H1 (cell line): ENCODE measurements around the gene ASF1A. TPM values are rescaled to one million over a fixed set of nuclear protein-coding genes. Genes with fewer than 3 reads are reported as not detected.

ENCODE experiments used
- CTCF ChIA-PET: fragments of 300-600 bp; sonication (Branson Sonifier 250); formaldehyde crosslinking; loops from one replicate; lab custom pipeline; 2021; ENCODE audit not compliant: partially characterized antibody; lab: Charles Lee
- POLR2A ChIA-PET: fragments of 300-600 bp; sonication (Branson Sonifier 250); formaldehyde crosslinking; loops from one replicate; lab custom pipeline; 2021; ENCODE audit warnings: inconsistent platforms; ENCODE audit not compliant: partially characterized antibody; lab: Charles Lee
- DNase-seq, 2 experiments: peaks; one replicate each; pipeline versions ENCODE4 v3.0.0 to v3.0.0-alpha.2; 2010 to 2022; ENCODE audit warnings: low spot score in 2 of 2, low read depth in 1 of 2, mixed read lengths in 1 of 2
- FAIRE-seq: peaks from 2 replicates; lab custom pipeline; 2011; peaks lifted over from hg19 to GRCh38; lab: Jason Lieb, UNC
- H2AFZ ChIP-seq: 2 replicates; pipeline ENCODE4 v1.8.1; 2012; ENCODE audit warnings: low read length, inconsistent platforms
- H2AK5ac ChIP-seq: 2 replicates; pipeline ENCODE4 v1.6.1; 2013; ENCODE audit warnings: low read depth, low read length
- H2BK120ac ChIP-seq: replicated peaks from 2 replicates; pipeline ENCODE3; 2013; ENCODE audit warnings: low read depth, low read length, inconsistent platforms
- H2BK12ac ChIP-seq: 2 replicates; pipeline ENCODE4 v1.6.1; 2013; ENCODE audit warnings: low read depth, low read length
- H2BK15ac ChIP-seq: 2 replicates; pipeline ENCODE4 v1.6.1; 2013; ENCODE audit warnings: low read length
- H2BK20ac ChIP-seq: 2 replicates; pipeline ENCODE4 v1.6.1; 2013; ENCODE audit warnings: low read length
- H2BK5ac ChIP-seq: 2 replicates; pipeline ENCODE4 v1.6.1; 2013; ENCODE audit warnings: low read depth, low read length
- H3K14ac ChIP-seq: 2 replicates; pipeline ENCODE4 v1.6.1; 2013; ENCODE audit warnings: inconsistent platforms; ENCODE audit not compliant: insufficient read length
- H3K18ac ChIP-seq: 2 replicates; pipeline ENCODE4 v1.6.1; 2013; ENCODE audit warnings: low read length; ENCODE audit errors: extremely low read depth
- H3K23ac ChIP-seq: 2 replicates; pipeline ENCODE4 v1.6.1; 2013; ENCODE audit warnings: inconsistent platforms; ENCODE audit not compliant: insufficient read length
- H3K23me2 ChIP-seq: 2 replicates; pipeline ENCODE4 v1.6.1; 2013; ENCODE audit warnings: low read depth, low read length
- H3K27ac ChIP-seq: 2 replicates; pipeline ENCODE4 v1.6.1; 2011; ENCODE audit warnings: low read depth, low read length, inconsistent platforms
- H3K27me3 ChIP-seq, 4 experiments: replicated peaks in 1 of 4; 1 replicate in 1 of 4; 2 replicates in 3 of 4; pipeline versions ENCODE4 v1.6.1 to v1.8.1; 2011 to 2013; ENCODE audit warnings: low read length in 3 of 4, mild to moderate bottlenecking in 3 of 4, inconsistent platforms in 2 of 4, mixed read lengths in 2 of 4, moderate library complexity in 1 of 4; ENCODE audit not compliant: control insufficient read depth in 3 of 4, insufficient read depth in 3 of 4; ENCODE audit errors: extremely low read depth in 1 of 4
- H3K36me3 ChIP-seq, 4 experiments: 2 replicates each; pipeline versions ENCODE4 v1.6.1 to v1.8.1; 2011 to 2013; ENCODE audit warnings: mild to moderate bottlenecking in 4 of 4, low read length in 3 of 4, moderate library complexity in 2 of 4, control low read depth in 1 of 4, inconsistent platforms in 1 of 4; ENCODE audit not compliant: insufficient read depth in 4 of 4, control insufficient read depth in 2 of 4
- H3K4ac ChIP-seq: replicated peaks from 2 replicates; pipeline ENCODE3; 2013; ENCODE audit warnings: low read length, low read depth, mixed read lengths, inconsistent platforms; ENCODE audit not compliant: insufficient read length
- H3K4me1 ChIP-seq, 4 experiments: replicated peaks in 1 of 4; 1 replicate in 1 of 4; 2 replicates in 3 of 4; pipeline versions ENCODE4 v1.6.1 to v1.8.1; 2011 to 2013; ENCODE audit warnings: low read length in 3 of 4, inconsistent platforms in 2 of 4, mixed read lengths in 1 of 4; ENCODE audit not compliant: insufficient read depth in 4 of 4, control insufficient read depth in 3 of 4
- H3K4me2 ChIP-seq, 2 experiments: 2 replicates each; pipeline versions ENCODE4 v1.6.1 to v1.8.1; 2011 to 2013; ENCODE audit warnings: low read depth in 2 of 2, low read length in 2 of 2, control low read depth in 1 of 2, inconsistent platforms in 1 of 2, mild to moderate bottlenecking in 1 of 2; ENCODE audit not compliant: insufficient read depth in 1 of 2
- H3K4me3 ChIP-seq, 4 experiments: fragments of 200-600, 300-600 bp in 1 of 4; sonication (generic), shearing (Covaris generic), sonication (Bioruptor Twin) in 1 of 4; 2 replicates each; pipeline versions ENCODE4 v1.5.1 to v1.8.1; 2011 to 2016; ENCODE audit warnings: low read length in 4 of 4, low read depth in 3 of 4, control low read depth in 2 of 4, inconsistent platforms in 2 of 4, mild to moderate bottlenecking in 2 of 4, mixed read lengths in 1 of 4, moderate library complexity in 1 of 4; ENCODE audit not compliant: insufficient read depth in 2 of 4; ENCODE audit errors: extremely low read depth in 1 of 4
- H3K56ac ChIP-seq: replicated peaks from 2 replicates; pipeline ENCODE3; 2013; ENCODE audit warnings: low read depth, mild to moderate bottlenecking, mixed read lengths, low read length, inconsistent platforms; ENCODE audit not compliant: insufficient read length
- H3K79me1 ChIP-seq: 2 replicates; pipeline ENCODE4 v1.6.1; 2013; ENCODE audit warnings: low read depth, low read length, control low read depth
- H3K79me2 ChIP-seq, 2 experiments: 2 replicates each; pipeline versions ENCODE4 v1.6.1 to v1.8.1; 2012 to 2013; ENCODE audit warnings: low read length in 2 of 2, mild to moderate bottlenecking in 2 of 2, inconsistent platforms in 1 of 2; ENCODE audit not compliant: insufficient read depth in 2 of 2, control insufficient read depth in 1 of 2
- H3K9ac ChIP-seq, 4 experiments: replicated peaks in 1 of 4; 1 replicate in 1 of 4; 2 replicates in 3 of 4; pipeline versions ENCODE4 v1.6.1 to v1.8.1; 2011 to 2013; ENCODE audit warnings: low read depth in 3 of 4, low read length in 3 of 4, control low read depth in 2 of 4, mild to moderate bottlenecking in 2 of 4, moderate library complexity in 2 of 4, inconsistent platforms in 1 of 4; ENCODE audit errors: extremely low read depth in 1 of 4
- H3K9me3 ChIP-seq, 2 experiments: 2 replicates each; pipeline versions ENCODE4 v1.6.1 to v1.8.1; 2012 to 2013; ENCODE audit warnings: mild to moderate bottlenecking in 2 of 2, moderate library complexity in 2 of 2, control low read depth in 1 of 2, inconsistent platforms in 1 of 2, low read depth in 1 of 2, low read length in 1 of 2, mixed read lengths in 1 of 2; ENCODE audit not compliant: insufficient read depth in 2 of 2
- H4K20me1 ChIP-seq, 2 experiments: replicated peaks in 1 of 2; 2 replicates each; pipeline versions ENCODE3 to v1.8.1; 2011 to 2013; ENCODE audit warnings: inconsistent platforms in 2 of 2, low read length in 2 of 2, mild to moderate bottlenecking in 1 of 2; ENCODE audit not compliant: insufficient read depth in 2 of 2, control insufficient read depth in 1 of 2
- H4K5ac ChIP-seq: 2 replicates; pipeline ENCODE4 v1.6.1; 2013; ENCODE audit warnings: low read length, low read depth, mixed read lengths, inconsistent platforms; ENCODE audit not compliant: insufficient read length
- H4K8ac ChIP-seq: 2 replicates; pipeline ENCODE4 v1.8.0; 2013; ENCODE audit warnings: mild to moderate bottlenecking, moderate library complexity, low read length, inconsistent platforms; ENCODE audit not compliant: insufficient read depth; ENCODE audit errors: extremely low read depth
- H4K91ac ChIP-seq: replicated peaks from 2 replicates; pipeline ENCODE3; 2013; ENCODE audit warnings: low read length, mixed read lengths, inconsistent platforms; ENCODE audit not compliant: insufficient read length
- CBX5 ChIP-seq: fragments of 300-800, 300-1000 bp; sonication (generic); IDR thresholded peaks from 2 replicates; pipeline ENCODE4 v1.7.1; 2016; ENCODE audit warnings: antibody characterized with exemption, low read length, low read depth
- EGR1 ChIP-seq: IDR thresholded peaks from 2 replicates; pipeline ENCODE4 v1.6.1; 2011; ENCODE audit warnings: low read depth, low read length, borderline replicate concordance
- HDAC6 ChIP-seq: IDR thresholded peaks from one replicate; pipeline ENCODE4 v1.7.1; 2012; ENCODE audit warnings: low read depth, mild to moderate bottlenecking, inconsistent platforms, low read length, moderate library complexity
- KDM1A ChIP-seq: fragments of 200-600, 300-600 bp; sonication (generic); IDR thresholded peaks from 2 replicates; pipeline ENCODE4 v1.7.1; 2016; ENCODE audit warnings: mild to moderate bottlenecking, low read length, borderline replicate concordance
- NRF1 ChIP-seq: IDR thresholded peaks from 2 replicates; pipeline ENCODE4 v1.6.1; 2011; ENCODE audit warnings: mild to moderate bottlenecking, low read depth, low read length, improper control_type of control experiment
- POLR2A ChIP-seq, 2 experiments: IDR thresholded peaks; 1 replicate in 1 of 2; 2 replicates in 1 of 2; pipeline ENCODE4 v1.6.1; 2011; ENCODE audit warnings: low read depth in 2 of 2, low read length in 2 of 2, mild to moderate bottlenecking in 2 of 2; ENCODE audit errors: control extremely low read depth in 1 of 2
- POLR2AphosphoS5 ChIP-seq: IDR thresholded peaks from 2 replicates; pipeline ENCODE4 v1.6.1; 2011; ENCODE audit warnings: low read depth, low read length
- RBBP5 ChIP-seq: IDR thresholded peaks from 2 replicates; pipeline ENCODE4 v1.7.1; 2012; ENCODE audit warnings: low read depth, mild to moderate bottlenecking, inconsistent platforms, low read length, moderate library complexity, borderline replicate concordance
- SP4 ChIP-seq: IDR thresholded peaks from 2 replicates; pipeline ENCODE4 v1.6.1; 2012; ENCODE audit warnings: low read length, inconsistent platforms
- TAF1 ChIP-seq: IDR thresholded peaks from 2 replicates; pipeline ENCODE4 v1.6.1; 2011; ENCODE audit warnings: mild to moderate bottlenecking, low read depth, low read length
- YY1 ChIP-seq: IDR thresholded peaks from 2 replicates; pipeline ENCODE4 v1.6.1; 2011; ENCODE audit warnings: low read depth, mild to moderate bottlenecking, low read length
- WGBS, 2 experiments: shearing (Covaris generic) in 1 of 2; methylation state at CpG; one replicate each; pipeline versions ENCODE4 v1.1.6 to v1.1.7; 2013 to 2015; ENCODE audit warnings: low lambda C conversion rate in 2 of 2, mixed read lengths in 2 of 2, inconsistent platforms in 1 of 2, low coverage in 1 of 2, missing lambda C conversion rate in 1 of 2; ENCODE audit not compliant: insufficient replicate concordance in 2 of 2, insufficient coverage in 1 of 2, insufficient read length in 1 of 2; ENCODE audit errors: extremely low coverage in 1 of 2, missing lambda C conversion rate in 1 of 2; 5-methylcytosine and 5-hydroxymethylcytosine counted together
- polyA plus RNA-seq, 7 experiments: library from polyadenylated mRNA; depleted of rRNA in 3 of 7; stranded (reverse) in 5 of 7; unstranded in 2 of 7; fragments of >200 nt in 5 of 7; fragments of 200-250 nt in 2 of 7; gene quantifications; 1 replicate in 5 of 7; 2 replicates in 1 of 7; 4 replicates in 1 of 7; pipeline versions ENCODE4 v1.2.1 to v1.2.3, GENCODE V29; 2011 to 2013; ENCODE audit warnings: missing spikeins in 2 of 7, mixed read lengths in 2 of 7
- total RNA-seq: library from RNA; stranded (reverse); fragmentation: NEBNext Ultra II Directional; extraction: Animal tissue kit (Norgen Biotek cat#: 25700); gene quantifications from 2 replicates; pipeline ENCODE4 v1.2.1, GENCODE V29; 2021
- TF ChIP-seq, protein P1 (sequence below): IDR thresholded peaks from 2 replicates; pipeline ENCODE4 v1.6.1; 2012; ENCODE audit warnings: inconsistent platforms

The ASF1A gene
- total and polyA plus RNA-seq, 2 of the 8 experiments (the other 6 are each of a cell fraction or from before 2014, with no cell fraction given): 11.4 to 50.2 TPM

DNA sequence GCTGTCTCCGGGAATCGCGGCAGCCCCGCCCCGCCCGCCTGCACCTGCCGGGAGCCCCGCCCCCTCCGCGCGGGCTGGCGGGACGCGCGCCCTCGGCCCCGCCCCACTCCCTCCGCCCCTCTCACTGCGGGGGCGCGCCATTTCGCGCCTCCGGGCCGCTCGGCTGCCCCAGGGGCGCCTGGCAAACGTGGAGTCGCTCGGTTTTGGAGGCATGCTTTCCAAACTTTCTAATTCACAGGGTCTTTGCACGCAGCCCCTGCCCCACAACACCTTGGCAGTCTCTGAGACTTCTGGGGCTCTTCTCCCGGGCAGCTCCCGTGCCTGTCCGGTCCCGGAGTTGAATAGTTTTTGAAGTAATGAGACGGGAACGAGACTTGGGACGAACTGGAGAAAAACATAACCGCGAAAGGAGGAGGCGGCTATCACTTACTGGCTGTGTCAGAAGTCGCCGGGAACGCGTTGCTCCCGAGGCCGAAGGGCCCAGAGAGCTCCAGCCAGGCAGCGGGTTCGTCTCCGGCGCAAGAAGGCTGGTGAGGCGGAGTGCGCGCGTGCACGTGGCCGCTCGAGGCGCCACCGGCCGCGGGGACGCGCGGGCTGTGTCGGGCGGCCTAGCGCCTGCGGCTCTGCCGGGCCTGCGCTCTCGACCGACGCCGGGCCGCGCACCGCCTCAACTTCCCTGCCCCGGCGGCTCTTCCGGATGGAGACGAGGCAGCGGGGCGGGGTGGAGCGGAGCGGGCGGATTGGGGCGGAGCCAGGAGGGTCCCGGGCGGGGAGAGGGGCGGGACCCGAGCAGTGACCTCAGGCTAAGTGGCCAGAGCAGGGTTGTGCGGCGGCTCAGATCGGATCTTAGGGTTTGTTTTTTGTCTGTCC lies 40.7 kb downstream of the ASF1A start, which contains the start of gene MCM9:
Gene MCM9, minus strand, starts transcription at position 699 of the 870 bp plus-strand sequence. CDS start 3,436 bp downstream, outside the sequence.
- WGBS, 2 experiments: 1% methylated on average over 57 of the region's 95 CpGs; no CpG with 5 or more reads in 1 of the 2 experiments
- Histone ChIP-seq H4K8ac (peak within 1 kb of the TSS; percentile 98), H2BK120ac (no peak within 1 kb of the TSS), H3K79me1 (no peaks in the 10 kb centered on the region), H3K79me2 (peaks cover 0 to 37% of the 10 kb centered on the region in 2 experiments; a peak in 2 of 4 replicates), H2BK20ac (no peak within 1 kb of the TSS), H2AFZ (peak within 1 kb of the TSS; percentile 94), H4K91ac (peak within 1 kb of the TSS; percentile 80), H2BK5ac (peak within 1 kb of the TSS; percentile 81), H3K27me3 (no peaks in the 10 kb centered on the region), H3K36me3 (peaks cover 0 to 11% (median 5%) of the 10 kb centered on the region in 4 experiments; a peak in 4 of 8 replicates), H3K4ac (no peak within 1 kb of the TSS), H2BK15ac (no peak within 1 kb of the TSS), H4K5ac (peak within 1 kb of the TSS; percentile 97), H3K27ac (peak within 1 kb of the TSS; percentile 82), H3K9me3 (peaks cover 7 to 9% of the 10 kb centered on the region in 2 experiments), H3K23me2 (no peaks in the 10 kb centered on the region; the same call in 1 of the 2 replicates), H3K4me1 (peaks cover 0 to 2% (median 0%) of the 10 kb centered on the region in 4 experiments; a peak in 2 of 7 replicates), H3K4me3 (peak within 1 kb of the TSS; percentile 73 to 100 (median 86)), H3K14ac (peak within 1 kb of the TSS; percentile 98), H3K9ac (peak within 1 kb of the TSS; percentile 73 to 93 (median 82)), H3K56ac (peak within 1 kb of the TSS; percentile 82), H2AK5ac (no peak within 1 kb of the TSS), H3K18ac (peak within 1 kb of the TSS; percentile 95; the same call in 1 of the 2 replicates), H2BK12ac (no peak within 1 kb of the TSS), H3K4me2 (peak within 1 kb of the TSS; percentile 59 to 93), H4K20me1 (peaks cover 0 to 8% of the 10 kb centered on the region in 2 experiments), H3K23ac (no peak within 1 kb of the TSS)
- FAIRE-seq (peak; percentile 19), DNase-seq (peak; percentile 77 to 90)
- CTCF ChIA-PET: interaction anchor here (1.1 to 1.3 kb wide), 2 partner anchors 11 to 39 kb away, joined by 3 read pairs; no protein-coding TSS in a partner anchor
- POLR2A ChIA-PET: interaction anchor here (0.6 to 2.3 kb wide), 7 partner anchors 7 to 275 kb away, joined by 3 to 15 read pairs (median 4); partner anchors contain the start of gene ASF1A
- TF ChIP-seq KDM1A (no peak), YY1 (no peak), CBX5 (no peak), RBBP5 (peak; percentile 89), NRF1 (no peak), HDAC6 (no peak), SP4 (no peak), POLR2AphosphoS5 (peak; percentile 72; the same call in 1 of the 2 replicates), EGR1 (peak; percentile 43; the same call in 1 of the 2 replicates), TAF1 (peak; percentile 77), POLR2A (IDR thresholded peaks at IDR 0.05; ENCODE audit: control extremely low read depth in 1 of 2, low read depth in 2 of 2, low read length in 2 of 2) (peak; percentile 42 to 75)
- TF ChIP-seq, protein P1, sequence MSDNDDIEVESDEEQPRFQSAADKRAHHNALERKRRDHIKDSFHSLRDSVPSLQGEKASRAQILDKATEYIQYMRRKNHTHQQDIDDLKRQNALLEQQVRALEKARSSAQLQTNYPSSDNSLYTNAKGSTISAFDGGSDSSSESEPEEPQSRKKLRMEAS: peak; percentile 83
